H1 (cell line): Measurements from ENCODE around the gene POPDC2. TPM values are rescaled to one million over a fixed set of nuclear protein-coding genes. Genes with fewer than 3 reads are reported as not detected.
A peak's percentile ranks its signal among the peaks of the same experiment; 100 is the strongest.

Experiments used
- CTCF ChIA-PET: fragments of 300-600 bp; sonication (Branson Sonifier 250); formaldehyde crosslinking; loops from one replicate; lab custom pipeline; 2021; ENCODE audit not compliant: partially characterized antibody; lab: Charles Lee
- POLR2A ChIA-PET: fragments of 300-600 bp; sonication (Branson Sonifier 250); formaldehyde crosslinking; loops from one replicate; lab custom pipeline; 2021; ENCODE audit warnings: inconsistent platforms; ENCODE audit not compliant: partially characterized antibody; lab: Charles Lee
- DNase-seq, 2 experiments: peaks; one replicate each; pipeline versions ENCODE4 v3.0.0 to v3.0.0-alpha.2; 2010 to 2022; ENCODE audit warnings: low spot score in 2 of 2, low read depth in 1 of 2, mixed read lengths in 1 of 2
- FAIRE-seq: peaks from 2 replicates; lab custom pipeline; 2011; peaks lifted over from hg19 to GRCh38; lab: Jason Lieb, UNC
- H2AFZ ChIP-seq: 2 replicates; pipeline ENCODE4 v1.8.1; 2012; ENCODE audit warnings: low read length, inconsistent platforms
- H2AK5ac ChIP-seq: 2 replicates; pipeline ENCODE4 v1.6.1; 2013; ENCODE audit warnings: low read depth, low read length
- H2BK120ac ChIP-seq: replicated peaks from 2 replicates; pipeline ENCODE3; 2013; ENCODE audit warnings: low read depth, low read length, inconsistent platforms
- H2BK12ac ChIP-seq: 2 replicates; pipeline ENCODE4 v1.6.1; 2013; ENCODE audit warnings: low read depth, low read length
- H2BK15ac ChIP-seq: 2 replicates; pipeline ENCODE4 v1.6.1; 2013; ENCODE audit warnings: low read length
- H2BK20ac ChIP-seq: 2 replicates; pipeline ENCODE4 v1.6.1; 2013; ENCODE audit warnings: low read length
- H2BK5ac ChIP-seq: 2 replicates; pipeline ENCODE4 v1.6.1; 2013; ENCODE audit warnings: low read depth, low read length
- H3K14ac ChIP-seq: 2 replicates; pipeline ENCODE4 v1.6.1; 2013; ENCODE audit warnings: inconsistent platforms; ENCODE audit not compliant: insufficient read length
- H3K18ac ChIP-seq: 2 replicates; pipeline ENCODE4 v1.6.1; 2013; ENCODE audit warnings: low read length; ENCODE audit errors: extremely low read depth
- H3K23ac ChIP-seq: 2 replicates; pipeline ENCODE4 v1.6.1; 2013; ENCODE audit warnings: inconsistent platforms; ENCODE audit not compliant: insufficient read length
- H3K23me2 ChIP-seq: 2 replicates; pipeline ENCODE4 v1.6.1; 2013; ENCODE audit warnings: low read depth, low read length
- H3K27ac ChIP-seq: 2 replicates; pipeline ENCODE4 v1.6.1; 2011; ENCODE audit warnings: low read depth, low read length, inconsistent platforms
- H3K27me3 ChIP-seq, 4 experiments: replicated peaks in 1 of 4; 1 replicate in 1 of 4; 2 replicates in 3 of 4; pipeline versions ENCODE4 v1.6.1 to v1.8.1; 2011 to 2013; ENCODE audit warnings: low read length in 3 of 4, mild to moderate bottlenecking in 3 of 4, inconsistent platforms in 2 of 4, mixed read lengths in 2 of 4, moderate library complexity in 1 of 4; ENCODE audit not compliant: control insufficient read depth in 3 of 4, insufficient read depth in 3 of 4; ENCODE audit errors: extremely low read depth in 1 of 4
- H3K36me3 ChIP-seq, 4 experiments: 2 replicates each; pipeline versions ENCODE4 v1.6.1 to v1.8.1; 2011 to 2013; ENCODE audit warnings: mild to moderate bottlenecking in 4 of 4, low read length in 3 of 4, moderate library complexity in 2 of 4, control low read depth in 1 of 4, inconsistent platforms in 1 of 4; ENCODE audit not compliant: insufficient read depth in 4 of 4, control insufficient read depth in 2 of 4
- H3K4ac ChIP-seq: replicated peaks from 2 replicates; pipeline ENCODE3; 2013; ENCODE audit warnings: low read length, low read depth, mixed read lengths, inconsistent platforms; ENCODE audit not compliant: insufficient read length
- H3K4me1 ChIP-seq, 4 experiments: replicated peaks in 1 of 4; 1 replicate in 1 of 4; 2 replicates in 3 of 4; pipeline versions ENCODE4 v1.6.1 to v1.8.1; 2011 to 2013; ENCODE audit warnings: low read length in 3 of 4, inconsistent platforms in 2 of 4, mixed read lengths in 1 of 4; ENCODE audit not compliant: insufficient read depth in 4 of 4, control insufficient read depth in 3 of 4
- H3K4me2 ChIP-seq, 2 experiments: 2 replicates each; pipeline versions ENCODE4 v1.6.1 to v1.8.1; 2011 to 2013; ENCODE audit warnings: low read depth in 2 of 2, low read length in 2 of 2, control low read depth in 1 of 2, inconsistent platforms in 1 of 2, mild to moderate bottlenecking in 1 of 2; ENCODE audit not compliant: insufficient read depth in 1 of 2
- H3K4me3 ChIP-seq, 4 experiments: fragments of 200-600, 300-600 bp in 1 of 4; sonication (generic), shearing (Covaris generic), sonication (Bioruptor Twin) in 1 of 4; 2 replicates each; pipeline versions ENCODE4 v1.5.1 to v1.8.1; 2011 to 2016; ENCODE audit warnings: low read length in 4 of 4, low read depth in 3 of 4, control low read depth in 2 of 4, inconsistent platforms in 2 of 4, mild to moderate bottlenecking in 2 of 4, mixed read lengths in 1 of 4, moderate library complexity in 1 of 4; ENCODE audit not compliant: insufficient read depth in 2 of 4; ENCODE audit errors: extremely low read depth in 1 of 4
- H3K56ac ChIP-seq: replicated peaks from 2 replicates; pipeline ENCODE3; 2013; ENCODE audit warnings: low read depth, mild to moderate bottlenecking, mixed read lengths, low read length, inconsistent platforms; ENCODE audit not compliant: insufficient read length
- H3K79me1 ChIP-seq: 2 replicates; pipeline ENCODE4 v1.6.1; 2013; ENCODE audit warnings: low read depth, low read length, control low read depth
- H3K79me2 ChIP-seq, 2 experiments: 2 replicates each; pipeline versions ENCODE4 v1.6.1 to v1.8.1; 2012 to 2013; ENCODE audit warnings: low read length in 2 of 2, mild to moderate bottlenecking in 2 of 2, inconsistent platforms in 1 of 2; ENCODE audit not compliant: insufficient read depth in 2 of 2, control insufficient read depth in 1 of 2
- H3K9ac ChIP-seq, 4 experiments: replicated peaks in 1 of 4; 1 replicate in 1 of 4; 2 replicates in 3 of 4; pipeline versions ENCODE4 v1.6.1 to v1.8.1; 2011 to 2013; ENCODE audit warnings: low read depth in 3 of 4, low read length in 3 of 4, control low read depth in 2 of 4, mild to moderate bottlenecking in 2 of 4, moderate library complexity in 2 of 4, inconsistent platforms in 1 of 4; ENCODE audit errors: extremely low read depth in 1 of 4
- H3K9me3 ChIP-seq, 2 experiments: 2 replicates each; pipeline versions ENCODE4 v1.6.1 to v1.8.1; 2012 to 2013; ENCODE audit warnings: mild to moderate bottlenecking in 2 of 2, moderate library complexity in 2 of 2, control low read depth in 1 of 2, inconsistent platforms in 1 of 2, low read depth in 1 of 2, low read length in 1 of 2, mixed read lengths in 1 of 2; ENCODE audit not compliant: insufficient read depth in 2 of 2
- H4K20me1 ChIP-seq, 2 experiments: replicated peaks in 1 of 2; 2 replicates each; pipeline versions ENCODE3 to v1.8.1; 2011 to 2013; ENCODE audit warnings: inconsistent platforms in 2 of 2, low read length in 2 of 2, mild to moderate bottlenecking in 1 of 2; ENCODE audit not compliant: insufficient read depth in 2 of 2, control insufficient read depth in 1 of 2
- H4K5ac ChIP-seq: 2 replicates; pipeline ENCODE4 v1.6.1; 2013; ENCODE audit warnings: low read length, low read depth, mixed read lengths, inconsistent platforms; ENCODE audit not compliant: insufficient read length
- H4K8ac ChIP-seq: 2 replicates; pipeline ENCODE4 v1.8.0; 2013; ENCODE audit warnings: mild to moderate bottlenecking, moderate library complexity, low read length, inconsistent platforms; ENCODE audit not compliant: insufficient read depth; ENCODE audit errors: extremely low read depth
- H4K91ac ChIP-seq: replicated peaks from 2 replicates; pipeline ENCODE3; 2013; ENCODE audit warnings: low read length, mixed read lengths, inconsistent platforms; ENCODE audit not compliant: insufficient read length
- BCL11A ChIP-seq, 2 experiments: IDR thresholded peaks; one replicate each; pipeline ENCODE4 v1.6.1; 2011; ENCODE audit warnings: low read depth in 2 of 2, low read length in 2 of 2, mild to moderate bottlenecking in 2 of 2
- BRCA1 ChIP-seq: IDR thresholded peaks from 2 replicates; pipeline ENCODE4 v1.6.1; 2012; ENCODE audit warnings: low read depth, low read length, improper control_type of control experiment
- CEBPB ChIP-seq: IDR thresholded peaks from 2 replicates; pipeline ENCODE4 v1.6.1; 2012; ENCODE audit warnings: low read depth, low read length
- CREB1 ChIP-seq: IDR thresholded peaks from 2 replicates; pipeline ENCODE4 v1.6.1; 2012; ENCODE audit warnings: inconsistent platforms
- CTBP2 ChIP-seq: IDR thresholded peaks from 2 replicates; pipeline ENCODE4 v1.7.0; 2011; ENCODE audit warnings: borderline replicate concordance, mild to moderate bottlenecking, moderate library complexity, mixed read lengths, low read length; ENCODE audit not compliant: insufficient read depth, insufficient read length
- EGR1 ChIP-seq: IDR thresholded peaks from 2 replicates; pipeline ENCODE4 v1.6.1; 2011; ENCODE audit warnings: low read depth, low read length, borderline replicate concordance
- KDM5A ChIP-seq: fragments of 200-600 bp; IDR thresholded peaks from 2 replicates; pipeline ENCODE4 v1.7.1; 2012; ENCODE audit warnings: mild to moderate bottlenecking, low read length, inconsistent platforms, mixed read lengths
- MAX ChIP-seq: IDR thresholded peaks from 2 replicates; pipeline ENCODE4 v1.6.1; 2012; ENCODE audit warnings: inconsistent platforms
- PHF8 ChIP-seq: fragments of 200-600 bp; sonication (generic); conservative IDR thresholded peaks from 2 replicates; pipeline ENCODE4 v1.7.1; 2012; ENCODE audit warnings: low read depth, mild to moderate bottlenecking, inconsistent platforms, low read length, moderate library complexity
- RBBP5 ChIP-seq: IDR thresholded peaks from 2 replicates; pipeline ENCODE4 v1.7.1; 2012; ENCODE audit warnings: low read depth, mild to moderate bottlenecking, inconsistent platforms, low read length, moderate library complexity, borderline replicate concordance
- SIX5 ChIP-seq: IDR thresholded peaks from 2 replicates; pipeline ENCODE4 v1.6.1; 2011; ENCODE audit warnings: mild to moderate bottlenecking, low read depth, low read length
- SP2 ChIP-seq: IDR thresholded peaks from 2 replicates; pipeline ENCODE4 v1.6.1; 2012; ENCODE audit warnings: mild to moderate bottlenecking, low read length, inconsistent platforms
- YY1 ChIP-seq: IDR thresholded peaks from 2 replicates; pipeline ENCODE4 v1.6.1; 2011; ENCODE audit warnings: low read depth, mild to moderate bottlenecking, low read length
- WGBS, 2 experiments: shearing (Covaris generic) in 1 of 2; methylation state at CpG; one replicate each; pipeline versions ENCODE4 v1.1.6 to v1.1.7; 2013 to 2015; ENCODE audit warnings: low lambda C conversion rate in 2 of 2, mixed read lengths in 2 of 2, inconsistent platforms in 1 of 2, low coverage in 1 of 2, missing lambda C conversion rate in 1 of 2; ENCODE audit not compliant: insufficient replicate concordance in 2 of 2, insufficient coverage in 1 of 2, insufficient read length in 1 of 2; ENCODE audit errors: extremely low coverage in 1 of 2, missing lambda C conversion rate in 1 of 2; 5-methylcytosine and 5-hydroxymethylcytosine counted together
- polyA plus RNA-seq, 7 experiments: library from polyadenylated mRNA; depleted of rRNA in 3 of 7; stranded (reverse) in 5 of 7; unstranded in 2 of 7; fragments of >200 nt in 5 of 7; fragments of 200-250 nt in 2 of 7; gene quantifications; 1 replicate in 5 of 7; 2 replicates in 1 of 7; 4 replicates in 1 of 7; pipeline versions ENCODE4 v1.2.1 to v1.2.3, GENCODE V29; 2011 to 2013; ENCODE audit warnings: missing spikeins in 2 of 7, mixed read lengths in 2 of 7
- total RNA-seq: library from RNA; stranded (reverse); fragmentation: NEBNext Ultra II Directional; extraction: Animal tissue kit (Norgen Biotek cat#: 25700); gene quantifications from 2 replicates; pipeline ENCODE4 v1.2.1, GENCODE V29; 2021

POPDC2 gene
- total and polyA plus RNA-seq, 2 of the 8 experiments (the other 6 are each of a cell fraction or from before 2014, with no cell fraction given): 0.65 to 1.1 TPM

GRCh38 chr3:119677641-119677934, 17.2 kb upstream of the POPDC2 start:
- Histone ChIP-seq H4K20me1 (no peaks in the 10 kb centered on the region), H3K4me3 (peak overlapping the region; percentile 60 to 99 (median 82)), H2AK5ac (no peak overlapping the region), H3K4me2 (peak overlapping the region; percentile 71 to 83), H3K79me2 (peaks cover 0 to 18% of the 10 kb centered on the region in 2 experiments; a peak in 2 of 4 replicates), H3K9ac (peak overlapping the region in 3 of 4 experiments; percentile 65 to 85 (median 80); a peak in 6 of 7 replicates), H3K4me1 (no peaks in the 10 kb centered on the region), H2BK20ac (no peak overlapping the region), H2AFZ (peak overlapping the region; percentile 86), H2BK5ac (peak overlapping the region; percentile 32; the same call in 1 of the 2 replicates), H2BK120ac (no peak overlapping the region), H3K23me2 (peaks cover 6% of the 10 kb centered on the region), H3K4ac (no peak overlapping the region), H2BK12ac (no peak overlapping the region; the same call in 1 of the 2 replicates), H4K8ac (no peak overlapping the region), H3K23ac (no peak overlapping the region), H3K14ac (no peak overlapping the region), H3K36me3 (peaks cover 0 to 21% (median 14%) of the 10 kb centered on the region in 4 experiments; a peak in 6 of 8 replicates), H3K18ac (peak overlapping the region; percentile 81; the same call in 1 of the 2 replicates), H3K9me3 (no peaks in the 10 kb centered on the region; a peak in 1 of 4 replicates), H3K56ac (no peak overlapping the region), H3K79me1 (no peaks in the 10 kb centered on the region), H3K27me3 (no peaks in the 10 kb centered on the region), H2BK15ac (no peak overlapping the region), H3K27ac (peak overlapping the region; percentile 55; the same call in 1 of the 2 replicates), H4K5ac (peak overlapping the region; percentile 4), H4K91ac (no peak overlapping the region)
- FAIRE-seq (no peak), DNase-seq (no peak)
- POLR2A ChIA-PET: interaction anchor here (1.0 to 1.5 kb wide), 4 partner anchors 10 to 214 kb away, joined by 3 to 5 read pairs (median 4); partner anchors contain the start of genes TIMMDC1 and TMEM39A
- CTCF ChIA-PET: interaction anchor here (1.2 kb wide), 1 partner anchor 11 kb away, joined by 3 read pairs; no protein-coding TSS in a partner anchor
- 13% methylated on average over 6 of the region's 6 CpGs; no CpG with 5 or more reads in 1 of the 2 experiments for WGBS, 2 experiments
- no peak for TF ChIP-seq CEBPB
- TF ChIP-seq SIX5: no peak
- TF ChIP-seq YY1: no peak
- TF ChIP-seq BRCA1: no peak
- no peak for TF ChIP-seq EGR1
- TF ChIP-seq CREB1: no peak
- TF ChIP-seq SP2: peak; percentile 1; the same call in 1 of the 2 replicates
- TF ChIP-seq CTBP2: no peak
- TF ChIP-seq RBBP5: 0 out of 2 replicates have a peak, but pooled peaks have one; percentile 58
- TF ChIP-seq MAX: peak; percentile 3; the same call in 1 of the 2 replicates
- no peak for TF ChIP-seq KDM5A
- peak; percentile 0; the same call in 1 of the 2 replicates for TF ChIP-seq PHF8
- TF ChIP-seq BCL11A (IDR thresholded peaks at IDR 0.05; ENCODE audit: low read depth in 2 of 2, low read length in 2 of 2): no peak
